GM19025 (cell line): ENCODE measurements around the gene CBLN4.

Source experiments
- ATAC-seq: cut with Tn5 transposase; IDR thresholded peaks from one replicate; pipeline ENCODE4 v1.9.1; 2021; ENCODE audit warnings: mild to moderate bottlenecking, low read depth, moderate library complexity; ENCODE audit not compliant: unreplicated experiment

Gene CBLN4

DNA sequence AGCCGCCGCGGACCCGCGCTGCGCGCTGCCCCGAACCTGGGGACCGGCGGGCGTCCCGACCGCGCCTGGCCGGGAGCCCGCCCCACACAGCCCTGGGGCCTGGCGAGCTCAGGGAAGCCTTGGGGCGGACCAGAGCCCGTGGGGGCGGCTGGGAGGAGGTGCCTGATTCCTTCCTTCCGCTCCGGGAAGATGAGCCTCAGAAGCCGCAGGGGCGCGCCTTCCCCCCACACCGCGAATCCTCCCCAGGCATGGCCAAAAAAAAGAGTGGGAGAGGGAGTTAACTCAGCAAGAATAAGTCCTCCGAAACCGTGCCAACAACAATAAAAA, at the start of gene CBLN4:
TSS of gene CBLN4 (minus strand) at position 131 of the 327 bp plus-strand sequence. CDS start 1,348 bp downstream, outside the sequence.
- ATAC-seq: no peak

DNA sequence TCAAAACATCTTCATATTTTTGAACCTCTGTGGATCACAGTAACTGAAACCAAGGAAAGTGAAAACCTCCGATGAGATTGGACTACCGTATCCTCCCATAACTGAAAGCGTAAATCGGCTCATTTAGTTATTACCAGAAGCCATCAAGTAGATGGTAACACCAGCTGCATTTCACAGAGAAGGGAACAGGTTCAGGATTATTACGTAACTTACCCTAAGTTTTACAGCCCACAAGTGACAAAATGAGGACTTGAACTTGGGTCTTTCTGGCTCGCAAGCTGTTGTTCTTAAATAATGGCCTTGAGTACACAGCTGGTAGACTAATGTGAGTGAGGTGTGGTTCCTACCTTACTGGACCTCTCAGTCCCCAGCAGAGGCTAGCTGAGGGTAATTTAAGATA, 37.9 kb upstream of the CBLN4 start:
- no peak for ATAC-seq

DNA sequence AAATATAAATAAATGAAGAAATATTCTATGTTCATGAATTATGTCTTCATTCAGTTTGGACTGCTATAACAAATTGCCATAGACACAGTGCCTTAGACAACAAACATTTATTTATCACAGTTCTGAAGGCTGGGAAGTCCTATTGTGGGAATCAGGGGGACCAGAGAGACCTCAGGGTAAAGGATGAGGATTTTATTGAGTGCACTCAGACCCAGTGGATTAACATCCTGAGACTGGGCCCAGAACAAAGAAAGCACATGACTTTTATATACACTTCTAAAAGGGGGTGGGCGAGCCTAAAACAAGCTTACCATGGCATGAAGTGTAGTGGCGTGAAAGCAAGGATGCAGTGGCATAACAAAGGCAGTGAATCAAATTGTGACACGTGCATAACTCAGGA, 26.9 kb upstream of the CBLN4 start:
- no peak for ATAC-seq

DNA sequence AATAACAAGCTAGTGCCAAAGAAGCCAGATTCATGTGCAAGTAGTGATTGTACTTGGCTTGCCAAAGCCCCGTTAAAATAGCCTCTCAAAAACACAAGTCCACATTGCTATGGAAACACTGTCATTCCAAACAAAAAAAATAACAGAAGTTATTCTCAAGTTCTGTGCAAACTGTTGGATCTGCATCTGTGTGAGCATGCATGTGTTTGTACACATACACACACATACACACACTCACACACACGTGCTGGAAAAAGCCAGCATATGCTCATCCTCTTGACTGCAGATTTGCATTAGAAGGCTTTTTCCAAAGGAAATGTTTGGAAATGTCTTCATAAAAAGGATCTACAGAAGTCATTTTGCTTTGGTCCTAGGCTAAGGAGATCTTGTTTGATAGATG, 13.4 kb upstream of the CBLN4 start:
- ATAC-seq: no peak

DNA sequence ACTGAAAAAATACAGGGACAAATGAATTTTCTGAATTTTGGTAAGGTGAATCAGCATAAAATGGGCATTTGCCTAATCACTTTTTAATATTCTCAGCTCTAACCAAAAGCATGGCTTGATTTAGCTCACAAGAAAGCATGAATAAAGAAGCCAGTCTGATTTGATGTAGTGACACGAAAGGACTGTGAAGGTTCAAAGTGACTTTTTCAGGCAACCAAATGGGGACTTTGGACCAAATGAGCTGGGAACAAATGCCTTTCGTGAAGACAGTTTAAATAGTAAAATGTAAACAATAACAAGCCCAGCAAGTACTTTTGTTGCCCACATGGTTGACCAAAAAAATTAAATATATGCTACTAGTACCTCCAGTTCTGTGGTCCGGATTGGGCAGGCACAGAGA, 12.9 kb upstream of the CBLN4 start:
- ATAC-seq: no peak

DNA sequence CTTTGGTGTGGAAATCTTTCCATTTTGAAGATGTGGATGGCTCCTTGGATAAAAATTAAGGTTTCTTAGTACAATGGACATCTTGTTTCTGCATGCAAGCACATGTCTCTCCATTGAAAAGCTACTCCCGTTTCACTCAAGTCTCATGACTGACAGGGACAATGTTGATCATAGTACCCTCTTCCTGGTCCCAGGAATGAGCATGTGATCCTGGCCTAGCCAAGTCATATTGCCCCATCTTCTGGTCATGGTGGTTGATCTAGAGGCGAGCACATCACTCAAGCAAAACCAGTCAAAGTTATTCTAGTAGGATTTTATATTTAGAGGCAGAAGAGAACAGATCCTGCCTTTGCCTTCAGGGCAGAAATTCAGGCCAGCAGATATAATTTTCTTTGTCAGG, 12.2 kb upstream of the CBLN4 start:
- no peak for ATAC-seq

DNA sequence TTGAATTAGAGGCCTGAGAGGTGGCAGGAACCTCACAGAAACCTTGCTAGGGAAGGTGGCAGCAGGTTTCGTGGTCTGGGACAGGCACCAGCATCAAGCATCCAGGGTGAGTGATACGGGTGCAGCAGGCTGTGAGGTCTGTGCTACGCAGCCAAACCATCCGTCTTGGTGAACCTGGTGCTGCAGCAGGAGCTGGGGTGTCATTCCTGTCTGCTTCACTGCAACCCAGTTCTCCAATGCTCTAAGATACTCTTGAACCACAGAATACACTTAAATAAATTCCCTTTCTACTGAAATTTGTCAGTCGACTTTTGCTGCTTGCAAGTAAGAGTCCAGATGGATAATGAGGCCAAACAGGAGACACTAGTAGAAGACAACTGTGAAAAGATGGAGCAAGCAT, 9.7 kb upstream of the CBLN4 start:
- no peak for ATAC-seq

DNA sequence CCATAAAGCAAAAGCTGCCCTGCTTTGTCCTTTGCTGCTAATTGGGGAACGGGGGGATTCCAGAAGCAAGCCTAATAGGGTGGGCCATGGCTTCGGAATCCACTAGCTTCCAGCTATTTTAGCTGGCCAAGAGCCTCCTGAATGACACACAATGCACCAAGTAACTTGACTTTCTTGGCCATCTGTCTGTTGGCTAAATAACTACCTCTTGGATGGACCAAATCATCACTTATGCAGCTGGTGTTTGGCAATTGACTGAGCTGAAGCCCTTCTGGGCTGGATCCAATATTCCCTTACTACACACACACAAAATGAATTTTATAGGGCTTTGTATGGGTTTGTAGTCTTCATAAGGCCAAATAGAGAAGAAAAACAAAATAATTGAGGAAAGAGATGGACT, 8.8 kb upstream of the CBLN4 start:
- ATAC-seq: no peak

DNA sequence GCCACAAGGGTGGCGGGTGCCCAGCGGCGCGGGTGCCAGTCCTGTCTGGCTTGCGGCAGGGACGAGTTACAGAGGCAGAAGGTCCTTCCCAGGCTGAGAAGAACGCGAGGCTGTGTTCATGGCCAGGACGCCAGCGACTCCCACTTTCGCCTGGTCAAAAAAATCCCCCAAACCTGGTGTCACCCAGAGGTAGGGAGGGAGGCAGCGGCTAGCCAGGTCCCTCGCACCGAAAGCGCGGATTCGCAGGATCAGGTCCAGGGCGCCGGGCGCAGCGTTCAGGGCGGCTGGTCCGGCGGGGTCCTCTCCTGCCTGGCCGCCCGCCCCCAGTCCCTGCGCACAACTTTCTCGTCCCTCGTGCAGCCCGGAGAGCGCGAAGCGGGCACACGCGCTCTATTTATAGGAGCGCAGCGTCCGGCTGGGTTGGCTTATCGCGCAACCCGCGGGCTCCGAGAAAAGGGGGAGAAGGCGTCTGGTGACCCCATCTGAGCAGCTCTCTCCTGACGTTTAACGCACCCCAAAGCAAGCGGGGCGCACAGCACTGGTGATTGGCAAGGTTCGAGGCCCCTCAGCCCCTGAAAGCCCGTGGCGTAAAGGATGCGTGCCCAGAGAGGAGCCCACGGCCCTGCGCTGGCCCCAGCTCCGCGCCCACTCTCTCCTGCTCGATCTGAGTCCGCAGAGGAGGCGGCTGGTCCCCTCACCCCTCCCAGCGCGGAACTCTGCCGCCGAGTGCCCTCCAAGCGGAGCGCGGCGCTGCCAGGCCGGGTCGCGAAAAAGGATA, 519 bp downstream of the CBLN4 start:
- no peak for ATAC-seq

DNA sequence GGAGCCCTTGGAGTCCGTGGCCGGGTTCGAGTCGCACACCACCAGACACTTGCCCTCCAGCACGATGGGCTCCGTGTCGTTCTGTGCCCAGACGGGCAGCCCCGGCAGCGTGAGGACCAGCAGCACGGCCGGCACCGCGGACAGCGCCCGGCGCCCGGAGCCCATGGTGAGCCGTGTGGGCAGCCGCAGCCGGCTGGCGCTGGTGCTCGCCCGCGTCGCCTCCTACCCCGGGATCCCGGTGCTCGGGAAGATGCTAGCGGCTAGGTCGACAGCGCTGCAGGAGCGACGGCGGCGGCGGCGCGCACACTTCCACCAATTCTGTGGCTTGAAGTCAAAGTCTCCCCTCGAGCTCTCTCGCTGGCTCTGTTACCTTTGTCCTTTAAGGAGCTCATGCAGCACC, 1.3 kb downstream of the CBLN4 start:
- ATAC-seq: no peak

DNA sequence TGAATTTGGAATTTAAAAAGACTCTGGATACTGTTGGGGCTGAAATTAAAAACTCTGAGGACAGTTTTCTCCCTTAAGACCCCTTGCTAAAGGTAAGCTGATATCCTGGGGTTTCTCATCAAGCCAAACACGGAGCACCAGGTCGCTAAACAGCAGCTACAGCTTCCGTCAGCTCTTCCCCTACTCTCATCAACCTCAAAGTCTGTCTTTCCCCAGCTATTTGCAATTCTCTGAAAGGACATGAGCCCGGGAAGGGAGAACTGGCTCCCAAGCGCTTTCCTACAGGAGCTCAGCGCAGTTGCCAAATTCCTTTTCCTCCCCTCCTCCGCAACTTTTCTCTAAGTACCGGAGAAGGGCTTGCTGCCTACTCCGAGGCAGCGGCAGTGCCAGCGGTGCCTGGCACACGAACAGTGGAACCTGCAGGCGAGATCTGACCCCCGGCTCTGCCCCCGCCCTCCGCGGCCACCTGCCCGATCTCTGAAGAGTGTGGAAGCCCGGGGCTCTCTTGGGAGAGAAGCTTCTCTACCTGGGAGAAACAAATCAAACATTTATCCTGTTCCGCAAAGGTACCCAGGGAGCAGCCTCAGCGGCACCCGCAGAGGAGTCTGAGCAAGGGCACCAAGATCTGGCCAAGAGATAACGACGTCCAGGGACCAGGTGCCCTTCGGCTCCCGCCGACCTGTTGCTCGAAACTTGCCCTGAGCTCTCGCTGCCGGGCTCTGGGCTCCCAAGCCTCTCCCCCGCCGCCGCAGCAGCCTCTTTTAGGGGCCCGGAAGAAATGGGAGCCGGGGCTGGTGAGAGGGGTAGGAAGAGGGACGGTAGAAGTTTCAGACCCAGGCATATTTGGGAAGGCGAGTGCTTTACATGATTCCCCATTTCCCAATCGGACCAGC, 2.2 kb downstream of the CBLN4 start:
- no peak for ATAC-seq

DNA sequence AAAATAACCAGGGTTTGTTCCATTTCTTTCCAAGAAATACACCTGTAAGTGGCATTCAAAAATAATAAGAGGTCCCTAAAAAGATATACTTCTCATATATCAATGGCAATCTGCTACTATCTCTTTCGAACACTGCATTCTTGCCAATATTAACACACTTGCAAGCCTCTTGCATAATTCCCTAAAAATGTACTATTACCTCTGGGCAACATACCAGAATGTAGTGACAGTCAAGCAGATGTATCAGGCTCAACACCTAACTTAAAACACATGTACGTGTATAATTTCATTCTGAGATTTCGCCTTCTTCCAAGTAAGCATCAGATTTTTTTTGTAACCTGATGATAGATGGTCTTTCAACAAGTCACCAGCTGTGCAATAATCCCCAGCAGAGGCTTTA, 3.4 kb downstream of the CBLN4 start:
- no peak for ATAC-seq

DNA sequence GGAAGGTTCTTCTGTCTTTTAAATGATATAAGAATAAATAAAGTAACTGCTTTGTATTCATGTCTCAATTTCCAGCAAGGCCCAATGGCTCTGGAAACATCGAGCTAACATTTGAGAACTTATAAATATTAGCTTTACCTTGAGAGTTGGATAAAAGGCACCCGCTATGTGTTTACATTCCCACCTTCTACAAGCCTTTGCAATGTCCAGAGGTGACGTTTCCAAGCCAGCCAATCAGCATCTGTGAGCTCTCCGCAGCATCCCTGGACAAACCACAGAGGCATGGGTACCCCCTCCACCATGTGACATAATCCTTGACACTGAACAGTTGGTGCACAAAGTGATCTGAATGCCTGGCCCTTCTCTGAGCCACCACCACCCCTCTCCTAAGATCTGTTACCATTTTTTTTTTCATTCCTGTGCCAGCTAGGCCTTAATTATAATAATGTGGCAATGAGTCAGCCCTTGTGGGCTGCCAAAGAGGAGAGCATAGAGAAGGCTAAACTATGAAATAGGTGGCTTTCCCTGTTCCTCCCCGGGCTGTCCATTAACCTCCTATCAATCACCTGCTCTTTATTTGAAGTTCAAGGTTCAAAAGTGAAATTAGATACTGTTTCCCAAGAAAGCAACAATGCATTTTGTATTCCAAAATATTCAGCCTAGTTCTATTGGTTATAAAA, 4.1 kb downstream of the CBLN4 start:
- no peak for ATAC-seq

DNA sequence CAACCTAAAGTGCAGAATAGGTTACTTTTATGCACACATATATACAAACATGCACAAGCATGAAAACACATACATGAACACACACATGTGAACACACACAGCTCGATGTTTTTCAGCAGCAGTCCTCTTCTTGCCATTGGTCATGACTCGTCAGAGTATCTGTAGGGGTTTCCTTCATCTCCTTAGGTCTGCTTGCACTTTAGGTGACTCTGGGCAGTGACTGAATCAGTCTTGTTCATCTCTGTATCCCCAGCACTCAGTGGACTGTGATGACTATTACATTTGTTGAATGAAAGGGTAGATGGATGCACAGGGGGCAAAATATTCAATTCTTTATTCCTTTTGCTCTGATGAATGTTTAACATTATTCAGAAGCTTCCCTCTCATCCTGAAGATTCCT, 26.8 kb downstream of the CBLN4 start:
- no peak for ATAC-seq

DNA sequence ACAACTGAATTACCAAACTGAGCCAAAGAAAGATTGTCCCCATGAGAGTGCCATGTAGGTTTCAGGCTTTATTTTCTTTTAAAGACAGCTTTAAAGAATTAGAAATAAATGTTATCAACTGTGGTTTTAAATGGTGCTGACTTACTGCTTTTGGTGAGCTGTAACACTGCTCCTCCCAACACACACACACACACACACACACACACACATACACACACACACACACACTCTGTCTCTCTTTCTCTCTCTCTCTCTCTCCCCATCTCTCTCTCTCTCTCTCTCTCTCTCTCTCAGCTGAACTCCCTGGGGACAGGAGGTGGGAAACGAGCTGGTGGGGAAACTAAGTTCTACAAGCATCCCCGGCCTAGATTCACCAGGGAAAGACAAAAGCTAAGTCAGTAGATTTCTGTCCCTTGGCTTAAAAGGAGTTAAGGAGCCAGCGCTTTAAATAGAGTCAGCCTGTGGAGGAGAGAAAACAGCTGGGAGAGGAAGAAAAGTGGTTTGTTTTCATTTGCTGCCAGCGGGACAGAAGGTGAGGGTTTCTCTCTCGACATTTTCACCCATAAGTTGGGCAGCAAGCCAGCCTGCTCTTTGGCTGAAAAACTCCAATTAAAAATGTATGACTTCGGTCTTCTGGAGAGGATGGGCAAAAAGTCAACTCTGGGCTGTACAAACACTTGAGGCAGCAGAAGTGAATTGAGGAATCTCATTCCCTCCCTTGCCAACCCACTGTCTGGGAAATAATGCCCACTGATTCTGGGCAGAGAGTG, 27.4 kb downstream of the CBLN4 start:
- no peak for ATAC-seq

DNA sequence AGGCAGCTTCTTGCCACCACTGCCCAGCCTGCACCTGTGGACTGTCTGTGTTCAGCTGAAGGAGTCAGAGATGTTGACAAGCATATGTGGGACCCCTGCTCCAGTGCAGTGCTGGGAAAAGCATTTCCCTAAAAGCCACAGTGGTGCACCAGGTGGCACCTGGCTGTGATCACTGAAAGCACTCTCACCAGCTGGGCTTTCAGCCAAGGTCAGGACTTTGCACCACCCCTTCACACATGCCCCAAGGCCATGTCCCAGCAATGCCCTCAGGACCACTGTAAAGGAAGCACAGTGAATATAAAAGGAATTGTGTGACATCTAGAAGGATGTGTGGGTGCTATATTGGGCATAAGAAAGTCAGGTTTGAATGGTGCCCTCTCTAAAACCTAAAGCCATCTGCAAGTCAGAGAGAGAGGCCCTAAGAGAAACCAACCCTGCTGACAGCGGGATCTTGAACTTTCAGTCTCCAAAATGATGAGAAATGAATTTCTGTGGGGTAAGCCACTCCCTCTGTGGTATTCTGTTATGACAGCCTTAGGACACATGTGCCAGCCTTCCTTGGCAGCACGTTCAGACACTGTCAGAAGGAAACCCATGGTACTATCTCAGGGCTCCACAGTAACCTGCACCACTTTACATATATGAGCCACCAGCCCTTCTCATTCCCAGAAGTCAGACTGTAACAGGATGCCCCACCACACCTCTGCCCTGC, 30.7 kb downstream of the CBLN4 start:
- no peak for ATAC-seq

DNA sequence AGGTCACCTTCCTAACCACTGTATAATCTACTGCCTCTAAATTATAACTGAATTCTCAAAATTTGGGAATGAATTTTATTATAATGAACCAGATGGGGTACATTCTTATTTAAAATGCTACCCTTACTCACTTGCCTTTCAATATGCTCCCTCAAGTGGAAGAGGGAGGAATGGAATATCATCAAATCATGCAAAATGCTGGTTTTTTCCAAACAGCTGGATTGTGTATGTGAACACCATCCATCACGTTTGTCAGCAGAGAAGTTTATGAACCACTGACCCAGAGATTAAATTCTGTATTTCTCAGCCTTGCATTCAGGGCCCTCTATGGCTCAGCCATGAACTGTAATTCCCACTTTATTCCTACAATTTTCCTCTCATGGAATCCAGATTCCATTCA, 40.5 kb downstream of the CBLN4 start:
- ATAC-seq: no peak

DNA sequence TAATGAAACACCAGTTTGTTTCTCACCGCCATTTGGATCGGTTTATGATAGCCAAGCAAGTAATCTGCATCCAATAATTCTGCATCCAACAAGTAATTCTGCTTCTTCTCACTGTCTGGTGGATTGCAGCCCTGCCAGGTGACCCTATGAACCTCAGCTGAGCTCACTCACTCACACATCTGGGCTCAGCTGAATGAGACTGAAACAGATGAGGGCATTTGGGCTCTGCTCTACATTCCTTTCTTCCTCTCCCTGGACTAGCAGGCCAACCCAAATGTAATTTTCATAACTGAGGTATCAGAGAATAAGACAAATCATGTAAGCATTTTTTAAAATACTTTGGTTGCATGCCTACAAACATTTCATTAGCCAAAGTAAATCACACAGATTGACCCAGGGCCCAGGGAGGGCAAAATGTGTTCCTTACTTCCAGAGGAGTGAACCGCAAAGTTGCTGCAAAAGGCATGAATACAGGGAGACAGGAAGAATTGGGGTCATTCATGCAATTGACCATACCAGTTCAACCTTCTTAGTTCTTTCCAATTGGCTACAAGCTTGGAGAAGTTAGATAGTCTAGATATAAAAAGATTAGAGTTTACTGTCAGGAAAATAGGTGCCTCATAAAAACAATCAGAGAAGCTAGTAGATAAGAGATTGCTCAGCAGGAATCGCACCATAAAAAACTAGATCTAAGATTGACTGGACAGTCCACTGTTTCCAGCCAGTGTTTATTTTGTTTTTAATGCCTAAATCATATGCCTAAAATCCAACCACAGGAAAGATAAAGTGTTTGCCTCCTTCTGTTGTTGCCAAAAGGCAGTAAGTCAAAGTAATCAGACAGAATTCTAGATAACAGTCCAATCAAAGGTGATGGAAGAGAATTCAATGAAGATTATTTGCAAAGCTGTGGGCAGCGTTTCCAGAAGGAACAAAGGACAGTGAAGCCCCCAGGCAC, 43.7 kb downstream of the CBLN4 start:
- ATAC-seq: no peak

DNA sequence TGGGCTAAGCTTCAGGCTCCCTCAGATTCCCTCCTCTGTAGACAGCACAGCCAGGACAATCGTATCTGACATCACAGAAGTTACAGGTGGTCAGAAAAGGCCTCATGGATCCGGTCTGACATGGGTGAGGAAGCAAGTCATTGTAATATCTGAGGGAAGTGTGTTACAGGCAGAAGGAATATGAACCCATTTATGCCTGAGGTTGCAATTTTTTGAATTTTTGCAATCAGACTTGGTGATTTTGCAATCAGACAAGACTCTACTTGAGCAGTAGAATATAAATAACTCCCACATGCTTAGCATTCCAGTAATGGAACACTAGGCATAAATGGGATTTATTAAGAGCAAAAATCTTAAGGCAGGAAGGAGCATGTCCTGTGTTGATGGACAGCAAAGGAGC, 52.1 kb downstream of the CBLN4 start:
- ATAC-seq: no peak
